OCI-LY7 (cell line): ENCODE results near the gene GTPBP2. TPM values are rescaled to one million over a fixed set of nuclear protein-coding genes. Genes with fewer than 3 reads are reported as not detected.

Source experiments
- BruUV-seq: library from RNA; stranded (reverse); fragments of 400-500 nt; replicated peaks from 2 replicates; lab custom pipeline; 2021; lab: Mats Ljungman, UMichigan
- CTCF ChIA-PET: fragments of 300-600 bp; sonication (Branson Sonifier 250); formaldehyde crosslinking; loops from one replicate; lab custom pipeline; 2022; ENCODE audit warnings: antibody characterized with exemption; ENCODE audit not compliant: unreplicated experiment; lab: Charles Lee
- POLR2A ChIA-PET: fragments of 300-600 bp; sonication (Branson Sonifier 250); formaldehyde crosslinking; loops from one replicate; lab custom pipeline; 2022; ENCODE audit warnings: antibody characterized with exemption; lab: Charles Lee
- DNase-seq: peaks from one replicate; pipeline ENCODE4 v3.0.0-alpha.2; 2015; ENCODE audit warnings: low spot score
- H2AFZ ChIP-seq: fragments of 200-600 bp; sonication (generic), shearing (Covaris generic); 2 replicates; pipeline ENCODE4 v1.6.1; 2014; ENCODE audit warnings: mild to moderate bottlenecking, antibody characterized with exemption, low read length, moderate library complexity
- H3K27ac ChIP-seq: fragments of 200-600 bp; sonication (generic); 2 replicates; pipeline ENCODE4 v1.5.1; 2014; ENCODE audit warnings: mixed run types, low read depth, mild to moderate bottlenecking, moderate library complexity, low read length, inconsistent platforms; ENCODE audit not compliant: poor library complexity, severe bottlenecking
- H3K36me3 ChIP-seq: fragments of 200-600 bp; sonication (generic); 2 replicates; pipeline ENCODE4 v1.6.1; 2014; ENCODE audit warnings: mild to moderate bottlenecking, antibody characterized with exemption, low read length, moderate library complexity, mixed read lengths; ENCODE audit not compliant: insufficient read depth
- H3K4me1 ChIP-seq: fragments of 200-600 bp; sonication (generic); 2 replicates; pipeline ENCODE4 v1.5.1; 2014; ENCODE audit warnings: mild to moderate bottlenecking, low read length; ENCODE audit not compliant: insufficient read depth, poor library complexity, severe bottlenecking
- H3K4me2 ChIP-seq: fragments of 200-600 bp; sonication (generic); 2 replicates; pipeline ENCODE4 v1.6.1; 2014; ENCODE audit warnings: mild to moderate bottlenecking, low read length
- H3K4me3 ChIP-seq: fragments of 200-600 bp; sonication (generic); 2 replicates; pipeline ENCODE4 v1.5.1; 2014; ENCODE audit warnings: mild to moderate bottlenecking, low read depth, low read length; ENCODE audit not compliant: poor library complexity, severe bottlenecking
- H3K79me2 ChIP-seq: fragments of 200-600 bp; sonication (generic); 2 replicates; pipeline ENCODE4 v1.6.1; 2016; ENCODE audit warnings: low read depth, mild to moderate bottlenecking, low read length, moderate library complexity, mixed read lengths; ENCODE audit not compliant: insufficient read depth
- H3K9me2 ChIP-seq: fragments of 200-600 bp; sonication (generic); 2 replicates; pipeline ENCODE4 v1.6.1; 2016; ENCODE audit warnings: mild to moderate bottlenecking, low read length, mixed read lengths; ENCODE audit not compliant: insufficient read depth
- H3K9me3 ChIP-seq: fragments of 200-600 bp; sonication (generic); 2 replicates; pipeline ENCODE4 v1.6.1; 2014; ENCODE audit warnings: mild to moderate bottlenecking, mixed run types, low read length, mixed read lengths
- H4K20me1 ChIP-seq: fragments of 200-600 bp; sonication (generic); 2 replicates; pipeline ENCODE4 v1.6.1; 2014; ENCODE audit warnings: mild to moderate bottlenecking, antibody characterized with exemption, low read length, moderate library complexity, mixed read lengths; ENCODE audit not compliant: insufficient read depth
- CTCF ChIP-seq: fragments of 200-600 bp; sonication (generic); conservative IDR thresholded peaks from 2 replicates; pipeline ENCODE4 v1.5.1; 2014; ENCODE audit warnings: mild to moderate bottlenecking, antibody characterized with exemption, low read length, moderate library complexity, mixed read lengths
- EZH2phosphoT487 ChIP-seq: fragments of 200-600 bp; sonication (generic); IDR thresholded peaks from 2 replicates; pipeline ENCODE4 v1.6.1; 2018; ENCODE audit warnings: low read depth, borderline replicate concordance, mild to moderate bottlenecking, mixed run types, antibody characterized with exemption, low read length, moderate library complexity, mixed read lengths
- intact Hi-C: fragments of 100-400 bp; cut with micrococcal nuclease; formaldehyde crosslinking; loops from one replicate; pipeline ENCODE4 v1.10.0; 2022; ENCODE audit not compliant: unreplicated experiment
- total RNA-seq, 2 experiments: library from RNA; depleted of rRNA in 1 of 2; stranded (reverse); fragments of >200 nt in 1 of 2; shearing (Covaris generic) in 1 of 2; gene quantifications; 2 replicates each; pipeline ENCODE4 v1.2.3, GENCODE V29; 2014 to 2022

Gene GTPBP2
- total RNA-seq, 2 experiments from 2014 or later: 64.8 to 86.5 TPM

GRCh38 chr6:43677759-43678158, 48.7 kb upstream of the GTPBP2 start:
- Histone ChIP-seq H2AFZ (no peak overlapping the region), H3K4me1 (no peaks in the 10 kb centered on the region), H3K79me2 (peaks cover 16% of the 10 kb centered on the region), H3K27ac (no peak overlapping the region), H3K4me3 (no peak overlapping the region), H3K4me2 (no peak overlapping the region), H3K9me2 (no peaks in the 10 kb centered on the region), H4K20me1 (0 out of 2 replicates have a peak, but pooled peaks cover 4% of the 10 kb centered on the region), H3K9me3 (no peaks in the 10 kb centered on the region), H3K36me3 (peaks cover 94% of the 10 kb centered on the region)
- TF ChIP-seq EZH2phosphoT487 (no peak), CTCF (no peak)
- BruUV-seq: no TSS peak
- intact Hi-C loops: no loop called here
- ChIA-PET CTCF (interaction anchor here (0.6 kb wide), 1 partner anchor 69 kb away, joined by 3 read pairs; no protein-coding TSS in a partner anchor), POLR2A (interaction anchor here (0.6 kb wide), 1 partner anchor 86 kb away, joined by 3 read pairs; no protein-coding TSS in a partner anchor)
- no peak for DNase-seq

DNA sequence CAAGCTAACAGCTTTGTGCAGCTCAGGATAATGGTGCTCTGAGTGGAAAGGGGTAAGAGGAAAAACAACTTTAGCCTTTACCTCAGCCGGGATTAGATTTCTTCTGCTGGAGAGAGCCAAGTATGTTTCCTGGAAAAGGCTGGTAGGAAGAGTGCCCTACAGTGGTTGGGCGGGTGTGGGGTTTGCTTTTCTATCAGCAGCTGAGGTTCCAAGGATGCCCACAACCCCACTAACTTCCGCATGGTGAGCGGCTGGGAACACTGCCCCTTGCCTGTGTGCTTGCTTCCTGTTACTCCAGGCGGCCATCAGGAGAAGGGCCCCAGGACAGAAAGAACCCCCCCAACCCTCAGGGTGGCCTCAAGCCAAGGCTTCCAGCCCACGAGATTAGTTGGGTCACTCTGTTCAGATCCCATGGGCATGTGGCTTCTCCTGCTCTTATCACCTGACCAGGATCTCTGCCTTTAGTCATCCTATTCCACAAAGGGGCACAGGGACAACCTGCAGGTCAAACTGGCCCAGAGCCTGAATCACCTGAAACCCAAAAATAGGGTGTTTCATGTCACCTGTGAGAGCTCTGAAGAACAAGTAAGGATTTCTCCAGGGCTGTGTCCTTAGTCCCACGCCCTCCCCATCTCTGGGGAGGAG, 48.0 kb upstream of the GTPBP2 start:
- BruUV-seq: no TSS peak
- H3K36me3 ChIP-seq: peaks cover 92% of the 10 kb centered on the region
- 0 out of 2 replicates have a peak, but pooled peaks cover 4% of the 10 kb centered on the region for H4K20me1 ChIP-seq
- intact Hi-C loops: no loop called here
- ChIA-PET CTCF (interaction anchor here (0.6 kb wide), 1 partner anchor 69 kb away, joined by 3 read pairs; no protein-coding TSS in a partner anchor), POLR2A (interaction anchor here (0.6 kb wide), 1 partner anchor 70 kb away, joined by 3 read pairs; no protein-coding TSS in a partner anchor)
- no peaks in the 10 kb centered on the region for H3K9me2 ChIP-seq
- no peak overlapping the region for H3K4me3 ChIP-seq
- H3K4me2 ChIP-seq: no peak overlapping the region
- no peak overlapping the region for H2AFZ ChIP-seq
- TF ChIP-seq EZH2phosphoT487 (no peak), CTCF (no peak)
- no peaks in the 10 kb centered on the region for H3K9me3 ChIP-seq
- no peak for DNase-seq
- H3K27ac ChIP-seq: no peak overlapping the region
- H3K79me2 ChIP-seq: peaks cover 9% of the 10 kb centered on the region; the same call in 1 of the 2 replicates
- H3K4me1 ChIP-seq: no peaks in the 10 kb centered on the region

GRCh38 chr6:43674921-43675320, 45.9 kb upstream of the GTPBP2 start:
- Histone ChIP-seq H4K20me1 (no peaks in the 10 kb centered on the region), H3K79me2 (no peaks in the 10 kb centered on the region), H3K27ac (no peak overlapping the region), H3K9me2 (no peaks in the 10 kb centered on the region), H3K4me3 (no peak overlapping the region), H3K4me2 (no peak overlapping the region), H3K9me3 (no peaks in the 10 kb centered on the region), H2AFZ (no peak overlapping the region), H3K4me1 (no peaks in the 10 kb centered on the region), H3K36me3 (peaks cover 93% of the 10 kb centered on the region)
- POLR2A ChIA-PET: interaction anchor here (0.5 to 1.1 kb wide), 2 partner anchors 100 to 359 kb away, joined by 3 read pairs; no protein-coding TSS in a partner anchor
- CTCF ChIA-PET: no interaction called here
- no peak for DNase-seq
- TF ChIP-seq CTCF: no peak
- TF ChIP-seq EZH2phosphoT487: no peak
- no TSS peak for BruUV-seq
- intact Hi-C loops: no loop called here
